CD4-positive, alpha-beta T cell (primary cell): Measurements from ENCODE around the gene REEP5. TPM values are rescaled to one million over a fixed set of nuclear protein-coding genes. Genes with fewer than 3 reads are reported as not detected.

ENCODE experiments used
- ATAC-seq: fragments of 200-7000 bp; cut with Tn5 transposase; one replicate; pipeline ENCODE4 v1.10.0; 2022; ENCODE audit warnings: mild to moderate bottlenecking; ENCODE audit not compliant: poor library complexity
- CTCF ChIA-PET: fragments of 350-600 bp; sonication (Branson Sonifier 250); formaldehyde crosslinking; loops from one replicate; lab custom pipeline; 2021; ENCODE audit warnings: antibody characterized with exemption, inconsistent platforms; lab: Charles Lee
- POLR2A ChIA-PET: fragments of 350-600 bp; sonication (Branson Sonifier 250); formaldehyde crosslinking; loops from one replicate; lab custom pipeline; 2021; ENCODE audit warnings: antibody characterized with exemption, inconsistent platforms; lab: Charles Lee
- DNase-seq, 14 experiments: peaks; one replicate each; pipeline ENCODE4 v3.0.0-alpha.2; 2013 to 2020; ENCODE audit warnings: mixed read lengths in 2 of 14
- H3K27ac ChIP-seq, 2 donors: one replicate each; pipeline versions ENCODE4 v1.5.1 to v1.7.0; 2013; ENCODE audit warnings: low read length in 2 of 2, low read depth in 1 of 2, mild to moderate bottlenecking in 1 of 2
- H3K27me3 ChIP-seq, 2 experiments: 1 replicate in 1 of 2; 2 replicates in 1 of 2; pipeline versions ENCODE4 v1.6.1 to v1.7.0; 2013; ENCODE audit warnings: low read length in 2 of 2, control low read depth in 1 of 2, mild to moderate bottlenecking in 1 of 2, moderate library complexity in 1 of 2; ENCODE audit not compliant: insufficient read depth in 2 of 2, control insufficient read depth in 1 of 2
- H3K36me3 ChIP-seq: one replicate; pipeline ENCODE4 v1.6.1; 2013; ENCODE audit warnings: low read length, control low read depth; ENCODE audit not compliant: insufficient read depth
- H3K4me1 ChIP-seq: one replicate; pipeline ENCODE4 v1.6.1; 2013; ENCODE audit warnings: low read length, control low read depth; ENCODE audit not compliant: insufficient read depth
- H3K4me3 ChIP-seq: one replicate; pipeline ENCODE4 v1.5.1; 2013; ENCODE audit warnings: mild to moderate bottlenecking, low read length, moderate library complexity
- H3K9me3 ChIP-seq, 2 experiments: 1 replicate in 1 of 2; 2 replicates in 1 of 2; pipeline versions ENCODE4 v1.6.1 to v1.7.0; 2013; ENCODE audit warnings: low read length in 2 of 2, mild to moderate bottlenecking in 2 of 2, control low read depth in 1 of 2, moderate library complexity in 1 of 2; ENCODE audit not compliant: control insufficient read depth in 1 of 2, insufficient read depth in 1 of 2
- H3K27ac Mint-ChIP-seq: one replicate; pipeline ENCODE4 v1.8.0; 2020; ENCODE audit warnings: mixed read lengths
- H3K27me3 Mint-ChIP-seq: one replicate; pipeline ENCODE4 v1.8.0; 2021; ENCODE audit warnings: mixed read lengths
- H3K36me3 Mint-ChIP-seq: one replicate; pipeline ENCODE4 v1.8.0; 2021; ENCODE audit warnings: low read depth, mixed read lengths
- H3K4me1 Mint-ChIP-seq: one replicate; pipeline ENCODE4 v1.8.0; 2021; ENCODE audit warnings: low read depth, mixed read lengths
- H3K4me3 Mint-ChIP-seq: one replicate; pipeline ENCODE4 v1.8.0; 2020; ENCODE audit warnings: mild to moderate bottlenecking, mixed read lengths
- H3K9me3 Mint-ChIP-seq: one replicate; pipeline ENCODE4 v1.8.0; 2020; ENCODE audit warnings: mixed read lengths
- CTCF ChIP-seq: fragments of 200-600 bp; IDR thresholded peaks from one replicate; pipeline ENCODE4 v1.8.0; 2022; ENCODE audit warnings: antibody characterized with exemption, mild to moderate bottlenecking
- intact Hi-C, 2 experiments: fragments of 100-400 bp; cut with DNase I in 1 of 2; cut with micrococcal nuclease in 1 of 2; formaldehyde crosslinking; loops; one replicate each; pipeline versions ENCODE4 v1.15.1 to v1.9.0; 2023 to 2025; cut with DNase I, micrococcal nuclease
- polyA plus RNA-seq, 2 donors: library from polyadenylated mRNA; unstranded; fragments of 120-200 nt; gene quantifications; one replicate each; pipeline ENCODE4 v1.2.1, GENCODE V29; 2013
- total RNA-seq, 174 experiments: library from RNA in 2 of 174; stranded (reverse) in 2 of 174; gene quantifications; one replicate each; pipeline ENCODE4 v1.2.3 and lab custom pipeline; 2021 to 2026

Gene REEP5
- 10 to 100 TPM; 25.3 to 26.6 TPM for total RNA-seq
- 51.3 TPM for polyA plus RNA-seq (2013, experiment 1 of 2)
- 42.2 TPM for polyA plus RNA-seq (2013, experiment 2 of 2)
- 21.5 to 191 (median 77.8) reads per million in 172 experiments for total RNA-seq (lab: John Stamatoyannopoulos, UW)

- H3K27ac ChIP-seq: peak within 1 kb of the TSS; percentile 80 to 87
- DNase-seq (peak; percentile 64 to 95 (median 82)), ATAC-seq (peak; percentile 69)
- Mint-ChIP-seq H3K27ac (peak within 1 kb of the TSS; percentile 87), H3K36me3 (peaks cover 31% of the 10 kb centered on the region), H3K27me3 (no peaks in the 10 kb centered on the region), H3K9me3 (no peaks in the 10 kb centered on the region), H3K4me1 (peaks cover 63% of the 10 kb centered on the region), H3K4me3 (peak within 1 kb of the TSS; percentile 90)
- TF ChIP-seq CTCF: peak; percentile 35
- peaks cover 13% of the 10 kb centered on the region for H3K36me3 ChIP-seq
- ChIA-PET POLR2A (interaction anchor here (0.6 to 5.4 kb wide), 16 partner anchors 8 to 591 kb away, joined by 3 to 74 read pairs (median 4); partner anchors contain the start of genes DCP2, SRP19 and YTHDC2), CTCF (interaction anchor here (0.9 to 2.9 kb wide), 8 partner anchors 9 to 214 kb away, joined by 3 to 13 read pairs (median 3); no protein-coding TSS in a partner anchor)
- intact Hi-C loops: loop anchor here (1.0 to 5.0 kb wide), 8 partner anchors 41 to 595 kb away; partner anchors contain the start of genes DCP2 (in 2 of the 2) and SRP19 (in 2 of the 2)
- H3K9me3 ChIP-seq: no peaks in the 10 kb centered on the region
- no peaks in the 10 kb centered on the region for H3K27me3 ChIP-seq
- peaks cover 57% of the 10 kb centered on the region for H3K4me1 ChIP-seq
- peak within 1 kb of the TSS; percentile 94 for H3K4me3 ChIP-seq
Measured at GRCh38 chr5:112921833-112922817, at the start of gene REEP5. Gene REEP5 (minus strand): TSS chr5:112922227. CDS start chr5:112922190, 37 bp downstream.

- Mint-ChIP-seq H3K27me3 (no peaks in the 10 kb centered on the region), H3K4me1 (peaks cover 11% of the 10 kb centered on the region), H3K27ac (no peak overlapping the region), H3K4me3 (no peak overlapping the region), H3K36me3 (peaks cover 2% of the 10 kb centered on the region), H3K9me3 (no peaks in the 10 kb centered on the region)
- Histone ChIP-seq H3K4me1 (peaks cover 8% of the 10 kb centered on the region), H3K36me3 (no peaks in the 10 kb centered on the region), H3K4me3 (no peak overlapping the region), H3K27me3 (no peaks in the 10 kb centered on the region), H3K27ac (no peak overlapping the region), H3K9me3 (no peaks in the 10 kb centered on the region)
- ATAC-seq: no peak
- intact Hi-C loops: no loop called here
- no peak for TF ChIP-seq CTCF
- POLR2A ChIA-PET: no interaction called here
- CTCF ChIA-PET: no interaction called here
- DNase-seq: no peak
Measured at GRCh38 chr5:112971276-112971675, 49.2 kb upstream of the REEP5 start.

- no peak for DNase-seq
- H3K27ac ChIP-seq: no peak overlapping the region
- ChIA-PET POLR2A (no interaction called here), CTCF (no interaction called here)
- no peaks in the 10 kb centered on the region for H3K4me1 ChIP-seq
- H3K27me3 ChIP-seq: no peaks in the 10 kb centered on the region
- H3K27ac Mint-ChIP-seq: peak overlapping the region; percentile 1
- H3K9me3 Mint-ChIP-seq: no peaks in the 10 kb centered on the region
- peaks cover 7% of the 10 kb centered on the region for H3K4me1 Mint-ChIP-seq
- H3K36me3 ChIP-seq: no peaks in the 10 kb centered on the region
- H3K27me3 Mint-ChIP-seq: no peaks in the 10 kb centered on the region
- no peak overlapping the region for H3K4me3 ChIP-seq
- no peaks in the 10 kb centered on the region for H3K9me3 ChIP-seq
- H3K4me3 Mint-ChIP-seq: no peak overlapping the region
- no peak for ATAC-seq
- no peaks in the 10 kb centered on the region for H3K36me3 Mint-ChIP-seq
- intact Hi-C loops: loop anchor here in 1 of 2 experiments (10.0 kb wide), 1 partner anchor 104 kb away; the partner anchor contains the start of gene SRP19
- TF ChIP-seq CTCF: no peak
Measured at GRCh38 chr5:112968411-112969106, 46.5 kb upstream of the REEP5 start.
